Endothelial cell (in vitro differentiated cells): ENCODE results near the gene ARID1B. TPM values are rescaled to one million over a fixed set of nuclear protein-coding genes. Genes with fewer than 3 reads are reported as not detected.

Source experiments
- DNase-seq: peaks from one replicate; pipeline ENCODE4 v3.0.0; 2021; ENCODE audit warnings: low spot score
- H3K27ac Mint-ChIP-seq: one replicate; pipeline ENCODE4 v1.8.0; 2021; ENCODE audit warnings: mixed read lengths, inconsistent platforms; ENCODE audit not compliant: unreplicated experiment
- H3K27me3 Mint-ChIP-seq: one replicate; pipeline ENCODE4 v1.8.0; 2021; ENCODE audit warnings: mild to moderate bottlenecking, moderate library complexity, mixed read lengths, inconsistent platforms; ENCODE audit not compliant: unreplicated experiment
- H3K36me3 Mint-ChIP-seq: one replicate; pipeline ENCODE4 v1.8.0; 2021; ENCODE audit warnings: mild to moderate bottlenecking, low read depth, mixed read lengths, inconsistent platforms; ENCODE audit not compliant: unreplicated experiment
- H3K4me1 Mint-ChIP-seq: one replicate; pipeline ENCODE4 v1.8.0; 2021; ENCODE audit warnings: mild to moderate bottlenecking, mixed read lengths, inconsistent platforms; ENCODE audit not compliant: unreplicated experiment
- H3K4me3 Mint-ChIP-seq: one replicate; pipeline ENCODE4 v1.8.0; 2021; ENCODE audit warnings: mild to moderate bottlenecking, mixed read lengths, inconsistent platforms; ENCODE audit not compliant: unreplicated experiment
- H3K9me3 Mint-ChIP-seq: one replicate; pipeline ENCODE4 v1.8.0; 2021; ENCODE audit warnings: mixed read lengths, inconsistent platforms; ENCODE audit not compliant: unreplicated experiment
- total RNA-seq: library from RNA; stranded (reverse); fragmentation: NEBNext Ultra II Directional; extraction: Animal tissue kit (Norgen Biotek cat#: 25700); gene quantifications from one replicate; pipeline ENCODE4 v1.2.1, GENCODE V29; 2021; ENCODE audit not compliant: unreplicated experiment
- TF ChIP-seq, protein P1 (sequence below): fragments of 200-600 bp; sonication (generic); IDR thresholded peaks from one replicate; pipeline ENCODE4 v1.5.0; 2021; ENCODE audit warnings: antibody characterized with exemption; ENCODE audit not compliant: unreplicated experiment

ARID1B gene
- total RNA-seq, 1 donor from 2014 or later = 104 TPM

DNA sequence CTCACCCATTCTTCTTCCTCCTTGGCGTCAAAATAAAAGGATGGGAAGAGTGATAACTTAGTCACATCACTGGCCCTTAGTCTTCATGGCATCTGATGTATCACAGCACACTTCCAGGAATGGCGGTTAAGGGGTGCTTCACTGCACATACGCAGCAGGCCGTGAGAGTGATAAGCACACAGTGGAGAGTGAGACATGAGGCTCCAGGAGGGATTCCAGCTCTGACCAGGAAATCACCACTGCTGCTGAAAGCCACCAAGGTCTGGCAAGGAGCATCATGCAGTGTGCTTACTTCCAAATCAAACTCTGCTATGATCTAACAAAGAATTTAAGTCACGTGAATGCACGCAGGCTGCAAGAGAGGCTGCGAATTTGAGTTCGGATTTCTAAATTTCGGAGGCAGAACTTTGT lies 62.4 kb downstream of the ARID1B start:
- Mint-ChIP-seq H3K27me3 (peaks cover 4% of the 10 kb centered on the region), H3K36me3 (peaks cover 5% of the 10 kb centered on the region), H3K27ac (peak overlapping the region; percentile 78), H3K4me3 (no peak overlapping the region), H3K4me1 (peaks cover 37% of the 10 kb centered on the region), H3K9me3 (no peaks in the 10 kb centered on the region)
- no peak for DNase-seq
- TF ChIP-seq, protein P1, sequence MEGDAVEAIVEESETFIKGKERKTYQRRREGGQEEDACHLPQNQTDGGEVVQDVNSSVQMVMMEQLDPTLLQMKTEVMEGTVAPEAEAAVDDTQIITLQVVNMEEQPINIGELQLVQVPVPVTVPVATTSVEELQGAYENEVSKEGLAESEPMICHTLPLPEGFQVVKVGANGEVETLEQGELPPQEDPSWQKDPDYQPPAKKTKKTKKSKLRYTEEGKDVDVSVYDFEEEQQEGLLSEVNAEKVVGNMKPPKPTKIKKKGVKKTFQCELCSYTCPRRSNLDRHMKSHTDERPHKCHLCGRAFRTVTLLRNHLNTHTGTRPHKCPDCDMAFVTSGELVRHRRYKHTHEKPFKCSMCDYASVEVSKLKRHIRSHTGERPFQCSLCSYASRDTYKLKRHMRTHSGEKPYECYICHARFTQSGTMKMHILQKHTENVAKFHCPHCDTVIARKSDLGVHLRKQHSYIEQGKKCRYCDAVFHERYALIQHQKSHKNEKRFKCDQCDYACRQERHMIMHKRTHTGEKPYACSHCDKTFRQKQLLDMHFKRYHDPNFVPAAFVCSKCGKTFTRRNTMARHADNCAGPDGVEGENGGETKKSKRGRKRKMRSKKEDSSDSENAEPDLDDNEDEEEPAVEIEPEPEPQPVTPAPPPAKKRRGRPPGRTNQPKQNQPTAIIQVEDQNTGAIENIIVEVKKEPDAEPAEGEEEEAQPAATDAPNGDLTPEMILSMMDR = no peak

DNA sequence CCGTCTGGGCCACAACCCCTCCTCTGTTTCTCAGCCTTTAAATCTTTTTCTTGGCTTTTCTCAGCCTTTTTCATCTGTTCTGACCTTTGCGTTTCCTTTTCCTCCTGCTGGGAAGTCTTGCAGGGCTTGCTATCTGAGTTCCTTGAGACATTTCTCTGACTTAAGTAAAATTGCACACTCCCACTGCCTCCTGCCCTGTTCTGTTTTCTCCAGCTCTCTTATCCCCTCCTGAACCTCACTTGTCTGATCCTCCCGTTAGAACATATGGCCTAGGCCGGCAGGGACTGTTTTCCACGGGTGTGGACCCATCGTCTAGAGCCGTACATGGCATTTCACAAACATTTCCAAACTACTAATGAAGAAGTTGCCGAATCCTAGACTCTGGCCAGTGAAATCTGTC lies 63.0 kb downstream of the ARID1B start:
- DNase-seq = no peak
- Mint-ChIP-seq H3K9me3 (no peaks in the 10 kb centered on the region), H3K36me3 (peaks cover 6% of the 10 kb centered on the region), H3K4me3 (no peak overlapping the region), H3K4me1 (peaks cover 37% of the 10 kb centered on the region), H3K27me3 (peaks cover 4% of the 10 kb centered on the region), H3K27ac (peak overlapping the region; percentile 59)
- TF ChIP-seq, protein P1 = no peak

DNA sequence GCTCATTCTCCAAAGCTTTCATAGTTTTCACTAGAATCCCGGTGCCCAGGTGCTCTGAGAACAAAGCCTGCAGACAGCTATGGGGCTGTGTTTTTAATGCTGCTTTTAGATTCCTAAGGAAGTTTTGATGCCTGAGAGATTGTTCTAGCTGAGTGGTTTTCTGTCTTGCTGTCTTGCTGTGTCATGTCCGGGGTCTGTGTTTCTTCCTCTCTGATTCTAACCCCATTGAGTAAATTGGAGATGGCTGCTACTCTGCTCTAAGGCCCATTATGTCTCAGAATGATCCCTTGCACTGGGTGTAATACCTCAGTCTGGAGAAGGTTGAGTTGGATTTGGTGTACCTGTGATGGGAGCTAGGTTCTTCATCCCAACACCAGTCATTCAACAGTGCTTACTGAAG lies 63.4 kb downstream of the ARID1B start:
- peaks cover 41% of the 10 kb centered on the region for H3K4me1 Mint-ChIP-seq
- peak overlapping the region; percentile 59 for H3K27ac Mint-ChIP-seq
- DNase-seq = no peak
- H3K9me3 Mint-ChIP-seq = no peaks in the 10 kb centered on the region
- TF ChIP-seq, protein P1 = no peak
- peaks cover 11% of the 10 kb centered on the region for H3K36me3 Mint-ChIP-seq
- no peak overlapping the region for H3K4me3 Mint-ChIP-seq
- peaks cover 4% of the 10 kb centered on the region for H3K27me3 Mint-ChIP-seq

DNA sequence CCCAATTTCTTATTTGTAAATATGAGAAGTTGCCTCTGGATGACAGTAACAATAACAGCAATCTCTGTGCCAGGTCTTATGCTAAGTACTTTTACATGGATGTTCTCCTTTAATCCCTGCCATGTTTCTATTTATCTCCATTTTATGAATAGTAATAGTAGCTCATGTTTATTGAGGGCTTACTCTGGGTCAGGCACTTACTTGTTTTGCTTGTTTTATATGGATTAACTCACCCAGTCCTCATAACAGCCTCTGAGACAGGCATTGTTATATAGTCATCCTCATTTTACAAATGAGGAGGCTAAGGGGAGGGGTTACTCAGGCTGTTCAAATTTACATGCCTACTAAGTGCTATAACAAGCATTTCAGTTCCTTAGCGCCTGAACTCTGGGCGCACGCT lies 64.3 kb downstream of the ARID1B start:
- Mint-ChIP-seq H3K27ac (peak overlapping the region; percentile 59), H3K4me1 (peaks cover 41% of the 10 kb centered on the region), H3K4me3 (no peak overlapping the region), H3K36me3 (peaks cover 14% of the 10 kb centered on the region), H3K9me3 (no peaks in the 10 kb centered on the region), H3K27me3 (peaks cover 4% of the 10 kb centered on the region)
- no peak for DNase-seq
- TF ChIP-seq, protein P1 = no peak

DNA sequence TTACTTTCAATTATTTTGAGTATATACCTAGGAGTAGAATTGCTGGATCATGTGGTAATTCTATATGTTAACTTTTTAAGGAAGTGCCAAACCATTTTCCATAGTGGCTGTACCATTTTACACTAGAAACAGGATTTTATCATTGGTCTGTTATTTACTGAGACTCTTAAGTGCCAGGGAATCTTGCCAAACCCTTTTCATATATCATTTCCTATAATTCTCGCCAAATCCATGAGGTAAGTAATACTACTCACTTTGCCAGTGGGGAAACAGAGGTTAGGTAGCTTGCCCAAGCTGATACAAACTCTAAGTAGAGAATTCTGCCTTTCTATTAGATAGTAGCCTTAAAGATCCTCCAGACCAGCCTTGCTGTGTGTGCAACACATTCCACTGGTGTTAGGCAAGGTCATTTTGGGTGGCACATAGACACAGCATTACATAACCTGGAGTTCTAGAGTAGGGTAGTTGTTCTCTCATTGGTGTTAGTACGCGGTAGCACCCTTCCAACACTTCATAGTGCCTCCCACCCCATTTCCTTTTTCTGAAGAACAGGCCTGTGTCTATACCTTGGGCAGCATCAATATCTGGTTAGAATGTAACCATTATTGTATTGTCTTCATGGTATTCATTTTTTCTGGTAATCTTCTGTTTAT lies 65.5 kb downstream of the ARID1B start:
- Mint-ChIP-seq H3K36me3 (peaks cover 14% of the 10 kb centered on the region), H3K4me1 (peaks cover 52% of the 10 kb centered on the region), H3K27ac (peak overlapping the region; percentile 22), H3K4me3 (no peak overlapping the region), H3K27me3 (peaks cover 4% of the 10 kb centered on the region), H3K9me3 (no peaks in the 10 kb centered on the region)
- DNase-seq = no peak
- TF ChIP-seq, protein P1 = no peak
